Caki2 (cell line): Measurements from ENCODE around the gene DOCK2. TPM values are rescaled to one million over a fixed set of nuclear protein-coding genes. Genes with fewer than 3 reads are reported as not detected.
A peak's percentile ranks its signal among the peaks of the same experiment; 100 is the strongest.

Experiments used
- DNase-seq: peaks from one replicate; pipeline ENCODE4 v3.0.0-alpha.2; 2015; ENCODE audit warnings: low read depth
- in situ Hi-C: cut with HindIII; loops from 2 replicates; pipeline ENCODE4 v1.10.0; 2016; ENCODE audit warnings: low sequenced_read_pairs, low pct_unique_long_range_greater_than_20kb, mixed read lengths
- total RNA-seq: library from RNA; depleted of rRNA; stranded (reverse); fragments of >200 nt; shearing (Covaris generic); gene quantifications from 2 replicates; pipeline ENCODE4 v1.2.3, GENCODE V29; 2014; ENCODE audit warnings: low replicate concordance

Gene DOCK2
- total RNA-seq, 1 experiment from 2014 or later, result 40.4 TPM

DNA sequence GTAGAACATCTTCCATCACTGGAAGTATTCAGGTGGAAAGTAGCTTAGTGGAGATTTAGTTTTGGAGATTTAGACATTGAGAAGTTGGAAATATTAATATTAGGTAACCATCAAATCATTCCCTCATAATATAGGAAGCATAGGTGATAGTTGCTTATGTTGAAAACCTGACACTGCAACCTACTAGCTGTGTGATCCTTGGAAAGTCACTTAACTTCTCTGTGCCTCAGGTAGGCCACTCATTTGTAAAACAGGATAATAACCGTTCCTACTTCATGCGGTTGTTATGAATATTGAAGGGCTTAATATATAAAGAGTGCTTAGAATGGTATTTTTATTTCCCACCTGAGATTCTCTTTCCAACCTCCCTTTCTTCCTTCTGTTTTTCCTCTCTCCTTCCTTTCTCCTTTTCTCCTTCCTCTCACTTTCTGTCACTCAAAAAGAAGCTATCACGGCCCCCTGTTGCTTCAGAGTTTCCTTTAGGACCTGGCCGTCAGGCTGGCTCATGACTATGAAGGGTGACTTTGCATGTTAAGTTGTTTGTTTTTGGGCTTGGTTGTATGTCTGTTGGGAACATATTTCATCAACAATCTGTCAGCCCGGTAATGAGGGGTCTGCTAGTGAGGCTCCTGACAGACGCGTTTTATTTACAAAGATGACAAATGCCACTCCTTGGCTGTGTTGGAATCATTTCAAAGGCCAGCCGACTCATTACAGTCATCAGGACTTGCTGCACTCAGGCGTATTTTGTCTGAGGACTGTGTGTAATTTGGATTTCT lies 31.0 kb downstream of the DOCK2 start:
- peak; percentile 81 for DNase-seq
- in situ Hi-C loops, result no loop called here

DNA sequence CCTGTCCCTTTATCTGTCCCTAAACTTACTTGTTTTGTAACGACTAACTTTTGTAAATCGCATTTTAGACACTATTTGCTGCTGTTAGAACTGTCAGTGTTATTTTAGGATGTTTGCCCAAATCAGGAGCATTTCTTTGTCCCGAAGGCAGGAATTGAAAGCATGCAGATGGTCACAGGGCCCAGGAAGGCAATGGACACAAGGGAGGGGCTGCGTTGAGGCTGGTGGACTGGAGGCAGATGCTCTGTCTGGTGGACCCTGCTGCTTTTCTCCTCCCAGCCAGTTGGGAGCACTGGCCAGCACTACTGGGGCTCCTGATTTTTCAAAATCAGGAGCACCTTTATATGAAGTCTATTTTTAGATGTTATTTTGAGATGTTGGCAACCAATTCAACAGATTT lies 31.7 kb downstream of the DOCK2 start:
- DNase-seq, result peak; percentile 74
- in situ Hi-C loops, result no loop called here

DNA sequence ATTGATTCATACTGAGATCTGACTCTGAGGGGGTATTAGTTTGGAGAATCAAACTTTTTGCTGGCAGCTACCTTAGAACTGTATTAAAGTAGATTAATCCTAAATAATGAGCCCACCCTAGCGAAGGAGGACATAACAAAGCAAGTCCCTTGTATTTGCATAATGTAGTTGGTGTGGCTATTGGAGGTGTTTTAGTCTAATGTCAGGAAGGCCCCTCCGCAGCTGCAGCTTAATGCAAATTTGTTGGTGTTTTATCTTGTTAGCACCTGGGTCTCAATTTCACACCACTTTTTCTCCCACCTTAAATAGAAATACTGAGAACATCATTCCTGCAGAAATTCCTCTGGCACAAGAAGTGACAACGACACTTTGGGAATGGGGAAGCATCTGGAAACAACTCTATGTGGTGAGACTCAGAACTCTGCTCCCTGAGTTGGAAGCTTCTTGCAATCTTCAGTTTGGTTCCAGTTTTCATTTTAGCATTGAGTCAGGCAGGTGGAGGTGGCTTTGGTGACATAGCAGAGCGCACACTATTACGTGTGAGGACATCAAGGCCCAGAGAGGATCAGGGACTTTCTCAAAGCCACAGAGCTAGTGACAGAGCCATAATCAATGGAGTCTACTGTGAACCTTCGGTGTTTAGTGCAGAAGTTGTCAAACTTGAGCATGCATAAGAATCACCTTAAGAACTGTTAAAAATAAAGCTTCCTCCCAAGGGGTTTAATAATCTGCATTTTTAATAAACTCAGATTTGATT lies 33.9 kb downstream of the DOCK2 start:
- in situ Hi-C loops, result no loop called here
- no peak for DNase-seq

DNA sequence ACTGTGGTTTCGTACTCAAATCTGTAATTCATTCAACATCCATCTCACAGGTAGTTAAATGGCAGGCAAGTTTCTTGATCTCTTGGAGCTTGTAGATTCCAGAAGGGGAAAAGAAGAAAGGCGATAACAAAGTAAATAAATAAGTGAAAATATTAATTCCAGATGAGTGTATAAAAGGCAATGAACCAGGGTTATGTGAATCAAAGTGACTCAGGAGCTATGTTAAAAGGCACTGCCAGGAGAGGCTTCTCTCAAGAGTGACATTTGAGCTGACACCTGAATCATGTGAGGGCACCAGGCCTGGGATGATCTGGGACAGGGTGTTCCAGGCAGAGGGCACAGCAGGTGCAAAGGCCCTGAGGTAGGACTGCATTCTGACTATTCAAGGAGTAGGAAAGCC lies 45.0 kb downstream of the DOCK2 start:
- in situ Hi-C loops, result no loop called here

GRCh38 chr5:169686137-169686536 lies 49.1 kb downstream of the DOCK2 start:
- in situ Hi-C loops, result no loop called here
- peak; percentile 76 for DNase-seq

More for the DNA sequence above, 45.0 kb downstream of the DOCK2 start:
- DNase-seq, result peak; percentile 75

DNA sequence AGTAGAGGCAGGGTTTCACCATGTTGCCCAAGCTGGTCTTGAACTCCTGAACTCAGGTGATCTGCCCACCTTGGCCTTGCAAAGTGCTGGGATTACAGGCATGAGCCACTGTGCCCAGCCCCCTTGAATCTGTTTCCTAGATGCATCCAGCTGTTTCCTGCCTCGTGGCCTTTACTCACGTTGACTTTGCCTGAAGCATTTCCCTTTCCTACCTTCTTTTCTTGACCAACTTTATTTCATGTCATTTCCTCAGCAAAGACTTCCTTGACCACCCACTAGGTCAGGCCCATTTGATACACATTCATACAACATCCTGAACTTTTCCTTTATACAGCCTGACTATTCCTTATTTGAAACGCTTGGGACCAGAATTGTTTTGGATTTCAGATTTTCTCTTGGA lies 51.0 kb downstream of the DOCK2 start:
- no peak for DNase-seq
- in situ Hi-C loops, result no loop called here

- no peak for DNase-seq
Measured at GRCh38 chr5:169691471-169691870, 54.4 kb downstream of the DOCK2 start.

GRCh38 chr5:169694091-169694625 lies 57.1 kb downstream of the DOCK2 start:
- in situ Hi-C loops, result no loop called here
- DNase-seq, result no peak

More at GRCh38 chr5:169691471-169691870, 54.4 kb downstream of the DOCK2 start:
- in situ Hi-C loops, result no loop called here

- in situ Hi-C loops, result loop anchor here (5.0 kb wide), 1 partner anchor 287 kb away; the partner anchor contains the start of gene INSYN2B
- peak; percentile 76 for DNase-seq
Measured at GRCh38 chr5:169695025-169695625, 58.0 kb downstream of the DOCK2 start.

- DNase-seq, result peak; percentile 99
- in situ Hi-C loops, result loop anchor here (5.0 kb wide), 1 partner anchor 286 kb away; the partner anchor contains the start of gene INSYN2B
Measured at GRCh38 chr5:169695919-169696490, 58.9 kb downstream of the DOCK2 start.

- in situ Hi-C loops, result loop anchor here (5.0 kb wide), 1 partner anchor 285 kb away; the partner anchor contains the start of gene INSYN2B
- no peak for DNase-seq
Measured at GRCh38 chr5:169696621-169697510, 59.8 kb downstream of the DOCK2 start.

DNA sequence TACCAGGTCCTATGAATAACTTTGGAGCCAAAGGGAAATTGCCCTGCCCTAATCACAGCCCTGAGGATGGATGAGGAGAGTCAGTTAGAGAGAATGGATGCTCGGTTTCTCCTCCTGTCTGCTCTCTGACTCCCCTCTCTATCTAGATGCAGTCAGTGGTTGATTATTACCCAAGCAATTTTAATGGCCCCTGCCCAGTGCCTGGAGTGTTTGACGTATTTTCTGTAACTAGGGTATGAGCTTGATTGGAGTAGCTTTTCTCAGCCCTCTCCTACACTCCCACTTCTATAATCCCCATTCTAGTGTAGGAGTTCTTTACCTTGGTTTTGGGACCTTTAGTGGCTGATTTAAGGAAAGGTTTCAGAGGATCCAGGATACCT lies 60.4 kb downstream of the DOCK2 start:
- no peak for DNase-seq

GRCh38 chr5:169697976-169698375 lies 60.9 kb downstream of the DOCK2 start:
- in situ Hi-C loops, result loop anchor here (5.0 kb wide), 1 partner anchor 284 kb away; the partner anchor contains the start of gene INSYN2B
- no peak for DNase-seq

More for the DNA sequence above, 60.4 kb downstream of the DOCK2 start:
- in situ Hi-C loops, result loop anchor here (5.0 kb wide), 1 partner anchor 285 kb away; the partner anchor contains the start of gene INSYN2B

DNA sequence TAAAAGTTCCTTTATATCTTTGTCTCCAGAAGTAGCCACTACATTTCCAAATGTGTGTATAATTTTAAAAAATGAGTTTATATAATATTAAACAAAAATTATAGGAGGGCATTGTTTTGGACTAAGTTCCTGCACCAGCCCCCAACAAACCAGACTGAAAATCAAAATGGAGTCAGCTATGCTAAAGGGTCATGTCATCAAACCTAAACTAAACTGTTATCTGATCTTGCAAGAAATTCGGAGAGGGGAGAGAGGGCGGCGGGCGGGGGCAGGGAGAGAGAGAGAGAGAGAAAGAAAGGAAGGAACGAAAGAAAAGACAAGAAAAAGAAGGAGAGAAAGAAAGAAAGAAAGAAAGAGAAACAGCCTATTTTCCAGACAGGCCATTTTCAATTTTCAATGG lies 63.5 kb downstream of the DOCK2 start:
- no peak for DNase-seq
- in situ Hi-C loops, result no loop called here

- DNase-seq, result peak; percentile 57
- in situ Hi-C loops, result no loop called here
Measured at GRCh38 chr5:169701910-169702451, 64.9 kb downstream of the DOCK2 start.

- in situ Hi-C loops, result no loop called here
- no peak for DNase-seq
Measured at GRCh38 chr5:169702693-169703481, 65.8 kb downstream of the DOCK2 start.
